T-helper 17 cell (primary cell): ENCODE data around the gene BMAL1. TPM values are rescaled to one million over a fixed set of nuclear protein-coding genes. Genes with fewer than 3 reads are reported as not detected.
A peak's percentile ranks its signal among the peaks of the same experiment; 100 is the strongest.

Experiments
- ATAC-seq: fragments of 150-1000 bp; cut with Tn5 transposase; 2 replicates; pipeline ENCODE4 v1.10.0; 2021; ENCODE audit warnings: mild to moderate bottlenecking, moderate library complexity
- DNase-seq, 3 donors: peaks; one replicate each; pipeline versions ENCODE4 v3.0.0 to v3.0.0-alpha.2; 2020 to 2021
- H3K9me3 ChIP-seq: one replicate; pipeline ENCODE4 v1.7.0; 2013; ENCODE audit warnings: low read length, mild to moderate bottlenecking; ENCODE audit not compliant: control insufficient read depth, poor library complexity, severe bottlenecking
- H3K27ac Mint-ChIP-seq: one replicate; pipeline ENCODE4 v1.8.0; 2022; ENCODE audit warnings: mild to moderate bottlenecking, moderate library complexity, mixed read lengths
- H3K27me3 Mint-ChIP-seq: one replicate; pipeline ENCODE4 v1.8.0; 2022; ENCODE audit warnings: mixed read lengths
- H3K36me3 Mint-ChIP-seq: one replicate; pipeline ENCODE4 v1.8.0; 2022; ENCODE audit warnings: low read depth, mixed read lengths
- H3K4me1 Mint-ChIP-seq: one replicate; pipeline ENCODE4 v1.8.0; 2022; ENCODE audit warnings: mild to moderate bottlenecking, mixed read lengths
- H3K4me3 Mint-ChIP-seq: one replicate; pipeline ENCODE4 v1.8.0; 2022; ENCODE audit warnings: mild to moderate bottlenecking, moderate library complexity, mixed read lengths
- total RNA-seq, 4 donors: library from RNA in 2 of 4; stranded (reverse) in 2 of 4; gene quantifications; one replicate each; pipeline ENCODE4 v1.2.3 and lab custom pipeline; 2022 to 2026

The BMAL1 gene
- total RNA-seq, 2 donors from 2014 or later = 143 to 144 TPM

- peak overlapping the region; percentile 91 for H3K27ac Mint-ChIP-seq
- peak; percentile 58 for ATAC-seq
- H3K9me3 ChIP-seq = no peaks in the 10 kb centered on the region
- H3K4me1 Mint-ChIP-seq = peaks cover 82% of the 10 kb centered on the region
- H3K27me3 Mint-ChIP-seq = no peaks in the 10 kb centered on the region
- DNase-seq = no peak
- H3K36me3 Mint-ChIP-seq = peaks cover 3% of the 10 kb centered on the region
- peak overlapping the region; percentile 74 for H3K4me3 Mint-ChIP-seq
Measured at GRCh38 chr11:13318498-13319295, 41.1 kb downstream of the BMAL1 start.

GRCh38 chr11:13320688-13321087 is 43.1 kb downstream of the BMAL1 start:
- peak overlapping the region; percentile 93 for H3K27ac Mint-ChIP-seq
- no peak for ATAC-seq
- H3K4me3 Mint-ChIP-seq = peak overlapping the region; percentile 25
- H3K9me3 ChIP-seq = no peaks in the 10 kb centered on the region
- H3K27me3 Mint-ChIP-seq = no peaks in the 10 kb centered on the region
- DNase-seq = no peak
- H3K4me1 Mint-ChIP-seq = peaks cover 75% of the 10 kb centered on the region
- peaks cover 5% of the 10 kb centered on the region for H3K36me3 Mint-ChIP-seq

GRCh38 chr11:13321431-13321830 is 43.8 kb downstream of the BMAL1 start:
- ATAC-seq (no peak), DNase-seq (no peak)
- H3K27me3 Mint-ChIP-seq = no peaks in the 10 kb centered on the region
- no peaks in the 10 kb centered on the region for H3K9me3 ChIP-seq
- peak overlapping the region; percentile 93 for H3K27ac Mint-ChIP-seq
- no peak overlapping the region for H3K4me3 Mint-ChIP-seq
- H3K4me1 Mint-ChIP-seq = peaks cover 70% of the 10 kb centered on the region
- peaks cover 5% of the 10 kb centered on the region for H3K36me3 Mint-ChIP-seq

- Mint-ChIP-seq H3K4me1 (peaks cover 61% of the 10 kb centered on the region), H3K27me3 (no peaks in the 10 kb centered on the region), H3K36me3 (peaks cover 5% of the 10 kb centered on the region), H3K4me3 (peak overlapping the region; percentile 52), H3K27ac (peak overlapping the region; percentile 93)
- H3K9me3 ChIP-seq = no peaks in the 10 kb centered on the region
- no peak for ATAC-seq
- no peak for DNase-seq
Measured at GRCh38 chr11:13324141-13324540, 46.6 kb downstream of the BMAL1 start.

- DNase-seq (no peak), ATAC-seq (no peak)
- Mint-ChIP-seq H3K36me3 (peaks cover 5% of the 10 kb centered on the region), H3K27ac (peak overlapping the region; percentile 93), H3K4me3 (no peak overlapping the region), H3K4me1 (peaks cover 65% of the 10 kb centered on the region), H3K27me3 (no peaks in the 10 kb centered on the region)
- no peaks in the 10 kb centered on the region for H3K9me3 ChIP-seq
Measured at GRCh38 chr11:13324709-13325108, 47.1 kb downstream of the BMAL1 start.

- Mint-ChIP-seq H3K4me1 (peaks cover 64% of the 10 kb centered on the region), H3K27ac (peak overlapping the region; percentile 83)
Measured at GRCh38 chr11:13327421-13327820, 49.8 kb downstream of the BMAL1 start.

GRCh38 chr11:13328286-13328685 is 50.7 kb downstream of the BMAL1 start:
- no peak overlapping the region for H3K4me3 Mint-ChIP-seq
- H3K36me3 Mint-ChIP-seq = peaks cover 5% of the 10 kb centered on the region
- no peaks in the 10 kb centered on the region for H3K27me3 Mint-ChIP-seq
- peaks cover 65% of the 10 kb centered on the region for H3K4me1 Mint-ChIP-seq
- H3K9me3 ChIP-seq = no peaks in the 10 kb centered on the region
- ATAC-seq (no peak), DNase-seq (no peak)
- H3K27ac Mint-ChIP-seq = peak overlapping the region; percentile 83

More at GRCh38 chr11:13327421-13327820, 49.8 kb downstream of the BMAL1 start:
- ATAC-seq = no peak
- Mint-ChIP-seq H3K27me3 (no peaks in the 10 kb centered on the region), H3K4me3 (no peak overlapping the region), H3K36me3 (peaks cover 5% of the 10 kb centered on the region)
- no peaks in the 10 kb centered on the region for H3K9me3 ChIP-seq
- DNase-seq = no peak

GRCh38 chr11:13329670-13330356 is 52.2 kb downstream of the BMAL1 start:
- ATAC-seq (peak; percentile 43), DNase-seq (no peak)
- H3K27me3 Mint-ChIP-seq = no peaks in the 10 kb centered on the region
- no peaks in the 10 kb centered on the region for H3K9me3 ChIP-seq
- H3K4me1 Mint-ChIP-seq = peaks cover 71% of the 10 kb centered on the region
- peak overlapping the region; percentile 31 for H3K4me3 Mint-ChIP-seq
- H3K36me3 Mint-ChIP-seq = no peaks in the 10 kb centered on the region
- peak overlapping the region; percentile 83 for H3K27ac Mint-ChIP-seq

- peak overlapping the region; percentile 89 for H3K27ac Mint-ChIP-seq
- ATAC-seq (no peak), DNase-seq (no peak)
- H3K27me3 Mint-ChIP-seq = no peaks in the 10 kb centered on the region
- H3K9me3 ChIP-seq = no peaks in the 10 kb centered on the region
- peaks cover 68% of the 10 kb centered on the region for H3K4me1 Mint-ChIP-seq
- no peak overlapping the region for H3K4me3 Mint-ChIP-seq
- no peaks in the 10 kb centered on the region for H3K36me3 Mint-ChIP-seq
Measured at GRCh38 chr11:13332124-13332523, 54.5 kb downstream of the BMAL1 start.

- DNase-seq (no peak), ATAC-seq (peak; percentile 45)
- Mint-ChIP-seq H3K36me3 (no peaks in the 10 kb centered on the region), H3K4me1 (peaks cover 69% of the 10 kb centered on the region), H3K27me3 (no peaks in the 10 kb centered on the region), H3K27ac (peak overlapping the region; percentile 89), H3K4me3 (peak overlapping the region; percentile 75)
- H3K9me3 ChIP-seq = no peaks in the 10 kb centered on the region
Measured at GRCh38 chr11:13333456-13333957, 55.9 kb downstream of the BMAL1 start.

GRCh38 chr11:13334034-13334786 is 56.6 kb downstream of the BMAL1 start:
- Mint-ChIP-seq H3K36me3 (no peaks in the 10 kb centered on the region), H3K27ac (peak overlapping the region; percentile 89)

GRCh38 chr11:13335319-13335718 is 57.7 kb downstream of the BMAL1 start:
- peak; percentile 43 to 63 (median 57) for DNase-seq
- no peaks in the 10 kb centered on the region for H3K9me3 ChIP-seq
- Mint-ChIP-seq H3K36me3 (no peaks in the 10 kb centered on the region), H3K27ac (peak overlapping the region; percentile 76), H3K4me1 (peaks cover 71% of the 10 kb centered on the region), H3K27me3 (no peaks in the 10 kb centered on the region), H3K4me3 (peak overlapping the region; percentile 70)
- peak; percentile 74 for ATAC-seq

More at GRCh38 chr11:13334034-13334786, 56.6 kb downstream of the BMAL1 start:
- Mint-ChIP-seq H3K4me3 (peak overlapping the region; percentile 75), H3K27me3 (no peaks in the 10 kb centered on the region), H3K4me1 (peaks cover 72% of the 10 kb centered on the region)
- ATAC-seq (no peak), DNase-seq (no peak)
- no peaks in the 10 kb centered on the region for H3K9me3 ChIP-seq
